Left ventricle myocardium inferior (tissue), 1 donor: Measurements from ENCODE around the gene TPD52L2. TPM values are rescaled to one million over a fixed set of nuclear protein-coding genes. Genes with fewer than 3 reads are reported as not detected.

Experiments used
- DNase-seq: peaks from one replicate; pipeline ENCODE4 v3.0.0-alpha.2; 2020
- H3K27ac ChIP-seq: fragments of 200-600 bp; replicated peaks from 2 replicates; pipeline ENCODE4 v1.8.0; 2021
- H3K27me3 ChIP-seq: fragments of 200-600 bp; 2 replicates; pipeline ENCODE4 v1.8.0; 2021; ENCODE audit warnings: low read depth
- H3K36me3 ChIP-seq: fragments of 200-600 bp; 2 replicates; pipeline ENCODE4 v1.8.0; 2021
- H3K4me1 ChIP-seq: fragments of 200-600 bp; 2 replicates; pipeline ENCODE4 v1.8.0; 2021
- H3K4me3 ChIP-seq: fragments of 200-600 bp; 2 replicates; pipeline ENCODE4 v1.8.0; 2021; ENCODE audit warnings: mild to moderate bottlenecking, moderate library complexity
- H3K9me3 ChIP-seq: fragments of 200-600 bp; replicated peaks from 2 replicates; pipeline ENCODE4 v1.8.0; 2021
- intact Hi-C: fragments of 100-400 bp; cut with micrococcal nuclease; formaldehyde crosslinking; loops from one replicate; pipeline ENCODE4 v1.11.0; 2022
- total RNA-seq: library from RNA; stranded (reverse); fragmentation: NEBNext Ultra II Directional; extraction: Animal tissue kit (Norgen Biotek cat#: 25700); gene quantifications from one replicate; pipeline ENCODE4 v1.2.1, GENCODE V29; 2021
- TF ChIP-seq, protein P1 (sequence below): fragments of 200-600 bp; IDR thresholded peaks from 2 replicates; pipeline ENCODE4 v1.8.0; 2021; ENCODE audit warnings: antibody characterized with exemption, mild to moderate bottlenecking, borderline replicate concordance
- donor health status: DM: no; HTN: yes; CAD: no; lungs with severe emphysema.

Gene TPD52L2
- total RNA-seq, 1 donor from 2014 or later = 72.0 TPM

DNA sequence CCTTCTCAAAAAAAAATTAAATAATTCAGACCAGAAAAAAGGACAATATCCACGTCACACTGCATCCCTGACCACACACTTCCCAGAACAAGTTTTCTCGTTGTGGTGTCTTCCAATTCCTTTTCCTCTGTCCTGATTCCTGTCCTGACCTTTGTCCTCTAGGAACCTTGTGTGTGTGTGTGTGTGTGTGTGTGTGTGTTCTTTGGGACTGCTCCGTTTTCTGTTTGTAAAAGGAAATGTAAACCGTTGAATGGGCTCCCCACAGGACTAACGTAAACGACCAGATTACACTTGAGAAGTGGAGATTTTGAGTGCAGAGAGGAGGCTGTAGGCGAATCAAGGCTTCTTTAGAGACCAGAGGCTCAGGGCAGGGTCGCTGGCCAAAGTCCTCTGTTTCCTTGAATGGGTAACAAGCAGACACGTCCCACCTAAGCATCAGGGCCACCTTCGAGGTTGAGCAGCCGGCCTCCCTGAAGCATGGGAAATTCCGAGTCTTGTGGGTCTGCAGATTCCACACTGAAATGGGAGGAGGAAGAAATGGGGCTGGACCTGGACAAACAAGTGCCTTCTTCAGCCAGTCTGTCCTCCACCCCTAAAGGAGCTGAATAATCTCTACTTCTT, 41.3 kb upstream of the TPD52L2 start:
- H3K36me3 ChIP-seq = no peaks in the 10 kb centered on the region
- intact Hi-C loops = no loop called here
- H3K27ac ChIP-seq = peak overlapping the region; percentile 35
- H3K27me3 ChIP-seq = no peaks in the 10 kb centered on the region
- no peak for DNase-seq
- H3K9me3 ChIP-seq = no peaks in the 10 kb centered on the region
- TF ChIP-seq, protein P1, sequence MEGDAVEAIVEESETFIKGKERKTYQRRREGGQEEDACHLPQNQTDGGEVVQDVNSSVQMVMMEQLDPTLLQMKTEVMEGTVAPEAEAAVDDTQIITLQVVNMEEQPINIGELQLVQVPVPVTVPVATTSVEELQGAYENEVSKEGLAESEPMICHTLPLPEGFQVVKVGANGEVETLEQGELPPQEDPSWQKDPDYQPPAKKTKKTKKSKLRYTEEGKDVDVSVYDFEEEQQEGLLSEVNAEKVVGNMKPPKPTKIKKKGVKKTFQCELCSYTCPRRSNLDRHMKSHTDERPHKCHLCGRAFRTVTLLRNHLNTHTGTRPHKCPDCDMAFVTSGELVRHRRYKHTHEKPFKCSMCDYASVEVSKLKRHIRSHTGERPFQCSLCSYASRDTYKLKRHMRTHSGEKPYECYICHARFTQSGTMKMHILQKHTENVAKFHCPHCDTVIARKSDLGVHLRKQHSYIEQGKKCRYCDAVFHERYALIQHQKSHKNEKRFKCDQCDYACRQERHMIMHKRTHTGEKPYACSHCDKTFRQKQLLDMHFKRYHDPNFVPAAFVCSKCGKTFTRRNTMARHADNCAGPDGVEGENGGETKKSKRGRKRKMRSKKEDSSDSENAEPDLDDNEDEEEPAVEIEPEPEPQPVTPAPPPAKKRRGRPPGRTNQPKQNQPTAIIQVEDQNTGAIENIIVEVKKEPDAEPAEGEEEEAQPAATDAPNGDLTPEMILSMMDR = no peak
- peaks cover 87% of the 10 kb centered on the region for H3K4me1 ChIP-seq
- H3K4me3 ChIP-seq = no peak overlapping the region

DNA sequence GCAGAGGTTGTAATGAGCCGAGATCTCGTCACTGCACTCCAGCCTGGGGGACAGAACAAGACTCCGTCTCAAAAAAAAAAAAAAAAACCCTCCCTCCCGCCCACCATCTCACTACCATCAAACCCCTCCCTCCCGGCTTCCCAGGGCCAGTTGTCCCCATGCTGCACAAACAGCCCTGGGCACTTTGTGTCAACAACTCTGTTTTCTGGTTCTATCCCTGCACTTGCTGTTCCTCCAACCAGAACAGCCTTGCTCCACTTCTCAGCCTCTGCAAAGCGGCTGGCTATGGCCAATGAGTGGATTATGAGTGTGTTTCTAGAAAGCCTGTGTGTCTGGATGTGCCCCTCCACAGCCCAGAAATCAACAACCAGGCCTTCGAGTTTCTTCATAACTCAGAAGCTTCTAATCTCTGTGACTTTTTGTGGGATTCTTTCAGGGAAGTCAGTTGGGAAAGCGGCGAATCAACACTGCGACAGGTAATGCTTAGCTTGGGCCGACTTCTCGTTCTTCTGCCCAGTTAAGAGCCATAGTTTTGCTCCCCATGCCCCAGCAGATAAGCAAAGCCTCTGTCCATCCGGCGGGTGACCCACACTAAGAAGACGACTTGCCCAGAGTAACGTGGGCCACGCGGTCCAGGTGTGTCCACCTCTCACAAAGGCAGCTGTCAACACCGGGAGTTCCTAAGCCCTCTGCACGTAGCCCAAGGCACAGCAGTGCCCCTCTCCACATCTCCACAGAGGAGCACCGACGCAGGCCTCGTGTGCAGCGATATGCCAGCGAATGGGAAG, 39.5 kb upstream of the TPD52L2 start:
- H3K27ac ChIP-seq = no peak overlapping the region
- H3K4me3 ChIP-seq = no peak overlapping the region
- DNase-seq = no peak
- intact Hi-C loops = no loop called here
- TF ChIP-seq, protein P1 = no peak
- no peaks in the 10 kb centered on the region for H3K27me3 ChIP-seq
- H3K36me3 ChIP-seq = no peaks in the 10 kb centered on the region
- H3K9me3 ChIP-seq = no peaks in the 10 kb centered on the region
- H3K4me1 ChIP-seq = peaks cover 84% of the 10 kb centered on the region

DNA sequence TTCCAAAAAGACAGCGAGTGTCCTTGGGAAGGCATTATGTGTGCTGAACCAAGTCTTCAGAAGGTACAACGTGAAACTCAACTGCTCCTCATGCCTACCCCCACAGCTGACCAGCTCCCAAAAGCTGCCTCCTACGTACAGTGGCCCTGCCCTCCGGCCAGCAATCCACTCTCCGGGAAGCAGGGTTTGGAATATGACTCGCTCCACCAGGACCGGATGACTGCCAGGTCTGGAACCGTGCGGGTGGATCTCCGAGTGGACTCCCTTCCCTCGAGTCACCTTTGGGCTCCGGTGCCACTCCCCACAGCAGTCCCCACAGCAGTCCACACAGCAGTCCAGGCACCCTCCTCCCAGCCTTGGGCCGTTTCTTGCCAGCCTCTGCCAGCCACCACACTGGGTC, 38.3 kb upstream of the TPD52L2 start:
- Histone ChIP-seq H3K9me3 (no peaks in the 10 kb centered on the region), H3K27ac (peak overlapping the region; percentile 57), H3K4me1 (peaks cover 79% of the 10 kb centered on the region), H3K4me3 (peak overlapping the region; percentile 42), H3K27me3 (no peaks in the 10 kb centered on the region), H3K36me3 (no peaks in the 10 kb centered on the region)
- intact Hi-C loops = no loop called here
- DNase-seq = no peak
- TF ChIP-seq, protein P1 = no peak

DNA sequence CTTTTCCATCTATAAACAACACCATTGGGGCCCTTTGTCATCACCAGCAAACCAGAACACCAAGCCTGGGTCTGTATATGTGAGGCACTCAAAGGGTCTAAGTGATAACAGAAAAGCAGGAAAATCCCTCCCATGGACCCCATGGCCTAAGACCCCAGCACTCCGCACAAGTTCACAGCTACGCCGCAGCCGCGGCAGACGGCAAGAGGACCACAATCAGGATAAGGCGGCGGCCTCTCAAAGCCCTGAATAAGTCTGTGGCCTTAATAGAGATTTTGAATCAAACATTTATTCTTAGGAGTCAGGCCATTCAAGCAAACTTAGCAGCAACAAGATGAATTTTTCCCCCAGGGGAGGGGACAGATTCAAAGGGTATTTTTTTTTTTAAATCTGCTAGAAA, 36.9 kb upstream of the TPD52L2 start:
- TF ChIP-seq, protein P1 = no peak
- Histone ChIP-seq H3K27me3 (no peaks in the 10 kb centered on the region), H3K9me3 (no peaks in the 10 kb centered on the region), H3K4me3 (peak overlapping the region; percentile 89), H3K4me1 (peaks cover 79% of the 10 kb centered on the region), H3K27ac (peak overlapping the region; percentile 92), H3K36me3 (no peaks in the 10 kb centered on the region)
- intact Hi-C loops = no loop called here
- no peak for DNase-seq

DNA sequence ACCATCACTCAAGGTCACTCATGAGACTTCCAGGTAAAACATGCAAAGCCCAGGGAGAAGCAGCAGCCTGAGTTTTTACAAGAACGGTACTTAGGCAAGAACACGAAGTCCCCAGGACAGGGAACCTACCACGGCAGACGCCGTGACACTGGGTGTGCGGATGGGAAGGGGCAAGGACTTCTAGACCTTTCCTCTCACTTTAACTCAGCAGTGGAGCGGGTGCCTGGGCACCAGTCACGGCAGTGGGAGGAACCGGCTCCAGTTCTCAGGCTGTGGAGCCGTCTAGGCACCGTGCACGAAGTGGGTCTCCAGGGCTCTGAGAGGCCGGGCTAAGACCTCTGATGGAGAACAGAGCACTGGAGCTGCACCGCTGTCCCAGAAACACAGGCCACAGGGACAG, 36.5 kb upstream of the TPD52L2 start:
- intact Hi-C loops = no loop called here
- Histone ChIP-seq H3K4me1 (peaks cover 79% of the 10 kb centered on the region), H3K4me3 (peak overlapping the region; percentile 89), H3K36me3 (no peaks in the 10 kb centered on the region), H3K27ac (peak overlapping the region; percentile 92), H3K9me3 (no peaks in the 10 kb centered on the region), H3K27me3 (no peaks in the 10 kb centered on the region)
- DNase-seq = no peak
- TF ChIP-seq, protein P1 = no peak
